ENCODE results near the gene CAPN11. TPM values are rescaled to one million over a fixed set of nuclear protein-coding genes. Genes with fewer than 3 reads are reported as not detected.

The CAPN11 gene
- total and polyA plus RNA-seq, 2 experiments from 2014 or later = 1.1 to 1.7 TPM

- ATAC-seq = no peak
- H3K27me3 Mint-ChIP-seq (ENCODE audit: insufficient read depth, low read depth, poor library complexity) = peaks cover 2% of the 10 kb centered on the region
- Histone ChIP-seq H3K4me1 (ENCODE audit: insufficient read depth) (peaks cover 30% of the 10 kb centered on the region), H3K4me3 (no peak overlapping the region), H3K36me3 (ENCODE audit: insufficient read depth) (peaks cover 28% of the 10 kb centered on the region), H3K9me2 (ENCODE audit: insufficient read depth) (no peaks in the 10 kb centered on the region), H3K27ac (ENCODE audit: low read depth) (no peak overlapping the region), H3K79me2 (replicated peaks; ENCODE audit: insufficient read depth) (peaks cover 83% of the 10 kb centered on the region), H3K27me3 (ENCODE audit: insufficient read depth) (no peaks in the 10 kb centered on the region), H3F3A (replicated peaks; ENCODE audit: low read depth) (0 out of 2 replicates have a peak, but pooled peaks cover 3% of the 10 kb centered on the region), H3K4me2 (no peak overlapping the region), H4K20me1 (replicated peaks; ENCODE audit: insufficient read depth) (peaks cover 67% of the 10 kb centered on the region), H2AFZ (no peak overlapping the region)
- H3K4me3 Mint-ChIP-seq = no peak overlapping the region
- DNase-seq (ENCODE audit: low spot score) = no peak
- no peak for TF ChIP-seq ZNF331 (CRISPR knock-in tag; IDR thresholded peaks at IDR 0.05; ENCODE audit: low read depth)
- TF ChIP-seq EZH2 (IDR thresholded peaks at IDR 0.05; ENCODE audit: low read depth, unreplicated experiment) = no peak
- TF ChIP-seq ZNF462 (CRISPR knock-in tag; IDR thresholded peaks at IDR 0.05) = no peak
- no peak for TF ChIP-seq REST (IDR thresholded peaks at IDR 0.05; ENCODE audit: unreplicated experiment)
- no peak for TF ChIP-seq EZH2phosphoT487 (IDR thresholded peaks at IDR 0.05; ENCODE audit: unreplicated experiment)
- no peak for TF ChIP-seq POLR2AphosphoS5 (IDR thresholded peaks at IDR 0.05; ENCODE audit: low read depth)
- TF ChIP-seq STAT1 (IDR thresholded peaks at IDR 0.05; ENCODE audit: unreplicated experiment) = no peak
- no peak overlapping the region for H3K27ac Mint-ChIP-seq
- H3K9me3 Mint-ChIP-seq = no peaks in the 10 kb centered on the region
- peaks cover 36% of the 10 kb centered on the region for H3K36me3 Mint-ChIP-seq (ENCODE audit: low read depth)
- H3K4me1 Mint-ChIP-seq = peaks cover 26% of the 10 kb centered on the region
Measured at GRCh38 chr6:44115866-44116265, 42.8 kb upstream of the CAPN11 start.

Measured in GM23338 (cell line).